IMR-90 (cell line): Measurements from ENCODE around the gene PODXL. TPM values are rescaled to one million over a fixed set of nuclear protein-coding genes. Genes with fewer than 3 reads are reported as not detected.

Source experiments
- ATAC-seq: fragments of 200-7000 bp; cut with Tn5 transposase; 2 replicates; pipeline ENCODE4 v1.9.1; 2020; ENCODE audit warnings: low read depth, mild to moderate bottlenecking, moderate library complexity
- BruUV-seq: library from RNA; stranded (reverse); fragments of 400-500 nt; replicated peaks from 2 replicates; lab custom pipeline; 2021; lab: Mats Ljungman, UMichigan
- CTCF ChIA-PET: fragments of 300-600 bp; formaldehyde crosslinking; extraction: SDS; loops from one replicate; lab custom pipeline; 2021; ENCODE audit warnings: antibody characterized with exemption; lab: Yijun Ruan, JAX
- POLR2A ChIA-PET: fragments of 300-600 bp; sonication (Branson Sonifier 250); formaldehyde crosslinking; loops from one replicate; lab custom pipeline; 2022; ENCODE audit warnings: antibody characterized with exemption; ENCODE audit not compliant: unreplicated experiment; lab: Charles Lee
- DNase-seq: peaks from one replicate; pipeline ENCODE4 v3.0.0; 2013
- H2AFZ ChIP-seq: replicated peaks from 2 replicates; pipeline ENCODE3; 2013; ENCODE audit warnings: low read length, mild to moderate bottlenecking; ENCODE audit not compliant: poor library complexity
- H2AK5ac ChIP-seq: 2 replicates; pipeline ENCODE4 v1.6.1; 2013; ENCODE audit warnings: low read depth, low read length, inconsistent platforms
- H2AK9ac ChIP-seq: replicated peaks from 2 replicates; pipeline ENCODE3; 2013; ENCODE audit warnings: mild to moderate bottlenecking, low read depth, low read length, moderate library complexity; ENCODE audit not compliant: poor library complexity
- H2BK120ac ChIP-seq: 2 replicates; pipeline ENCODE4 v1.6.1; 2013; ENCODE audit warnings: low read depth, low read length, inconsistent platforms
- H2BK15ac ChIP-seq: 3 replicates; pipeline ENCODE4 v1.6.1; 2013; ENCODE audit warnings: low read depth, low read length, inconsistent platforms
- H2BK20ac ChIP-seq: 2 replicates; pipeline ENCODE4 v1.6.1; 2013; ENCODE audit warnings: low read depth, mild to moderate bottlenecking, inconsistent platforms, low read length, moderate library complexity
- H2BK5ac ChIP-seq: 2 replicates; pipeline ENCODE4 v1.6.1; 2013; ENCODE audit warnings: mild to moderate bottlenecking, low read depth, low read length, inconsistent platforms; ENCODE audit not compliant: poor library complexity, severe bottlenecking
- H3K14ac ChIP-seq: replicated peaks from 2 replicates; pipeline ENCODE4 v1.6.1; 2013; ENCODE audit warnings: low read depth, low read length, inconsistent platforms
- H3K18ac ChIP-seq: 2 replicates; pipeline ENCODE4 v1.6.1; 2013; ENCODE audit warnings: low read depth, low read length, control low read depth
- H3K23ac ChIP-seq: 2 replicates; pipeline ENCODE4 v1.6.1; 2013; ENCODE audit warnings: low read depth, low read length, inconsistent platforms
- H3K27ac ChIP-seq: 2 replicates; pipeline ENCODE4 v1.5.1; 2013; ENCODE audit warnings: mild to moderate bottlenecking, control low read depth, low read length; ENCODE audit not compliant: insufficient read depth
- H3K27me3 ChIP-seq: 2 replicates; pipeline ENCODE4 v1.6.1; 2013; ENCODE audit warnings: low read length; ENCODE audit not compliant: control insufficient read depth, insufficient read depth
- H3K36me3 ChIP-seq: 2 replicates; pipeline ENCODE4 v1.6.1; 2013; ENCODE audit warnings: low read length, mixed read lengths; ENCODE audit not compliant: control insufficient read depth, insufficient read depth
- H3K4ac ChIP-seq: 2 replicates; pipeline ENCODE4 v1.6.1; 2013; ENCODE audit warnings: low read depth, low read length, inconsistent platforms
- H3K4me1 ChIP-seq: 2 replicates; pipeline ENCODE4 v1.6.1; 2013; ENCODE audit warnings: low read length, mixed read lengths; ENCODE audit not compliant: control insufficient read depth, insufficient read depth
- H3K4me2 ChIP-seq: 2 replicates; pipeline ENCODE4 v1.6.1; 2013; ENCODE audit warnings: low read depth, mild to moderate bottlenecking, control low read depth, low read length, moderate library complexity
- H3K4me3 ChIP-seq: 2 replicates; pipeline ENCODE4 v1.5.1; 2013; ENCODE audit warnings: low read depth, mild to moderate bottlenecking, control low read depth, low read length, moderate library complexity; ENCODE audit not compliant: insufficient read depth
- H3K56ac ChIP-seq: 2 replicates; pipeline ENCODE4 v1.6.1; 2013; ENCODE audit warnings: low read length, inconsistent platforms; ENCODE audit not compliant: insufficient read depth; ENCODE audit errors: extremely low read depth
- H3K79me1 ChIP-seq, 2 experiments: 2 replicates each; pipeline ENCODE4 v1.6.1; 2013; ENCODE audit warnings: low read length in 2 of 2, inconsistent platforms in 1 of 2, low read depth in 1 of 2
- H3K9ac ChIP-seq: 2 replicates; pipeline ENCODE4 v1.6.1; 2013; ENCODE audit warnings: low read depth, low read length, control low read depth
- H3K9me1 ChIP-seq: 2 replicates; pipeline ENCODE4 v1.6.1; 2013; ENCODE audit warnings: low read length, inconsistent platforms; ENCODE audit not compliant: insufficient read depth
- H3K9me3 ChIP-seq: 2 replicates; pipeline ENCODE4 v1.6.1; 2013; ENCODE audit warnings: low read length; ENCODE audit not compliant: control insufficient read depth, insufficient read depth
- H4K20me1 ChIP-seq: 2 replicates; pipeline ENCODE4 v1.6.1; 2013; ENCODE audit warnings: low read length, inconsistent platforms; ENCODE audit not compliant: insufficient read depth
- H4K5ac ChIP-seq: 2 replicates; pipeline ENCODE4 v1.6.1; 2013; ENCODE audit warnings: mild to moderate bottlenecking, low read depth, low read length, control low read depth
- H4K8ac ChIP-seq, 2 experiments: 2 replicates each; pipeline ENCODE4 v1.6.1; 2013; ENCODE audit warnings: low read depth in 2 of 2, low read length in 2 of 2, control low read depth in 1 of 2, inconsistent platforms in 1 of 2
- H4K91ac ChIP-seq: 2 replicates; pipeline ENCODE4 v1.6.1; 2013; ENCODE audit warnings: low read depth, low read length, inconsistent platforms; ENCODE audit not compliant: insufficient read depth
- BHLHE40 ChIP-seq: fragments of 150-350 bp; IDR thresholded peaks from 2 replicates; pipeline ENCODE4 v1.6.1; 2016; ENCODE audit warnings: mild to moderate bottlenecking, low read depth, low read length
- MAFK ChIP-seq: IDR thresholded peaks from 2 replicates; pipeline ENCODE4 v1.6.1; 2012; ENCODE audit warnings: low read depth, low read length, improper control_type of control experiment
- WGBS, 2 experiments: methylation state at CpG; one replicate each; pipeline versions ENCODE4 v1.1.5 to v1.1.7; 2013; ENCODE audit warnings: missing lambda C conversion rate in 2 of 2; ENCODE audit not compliant: insufficient read length in 1 of 2; ENCODE audit errors: extremely low coverage in 2 of 2; 5-methylcytosine and 5-hydroxymethylcytosine counted together
- dilution Hi-C: fragments of 300-500 bp; cut with HindIII; formaldehyde crosslinking; loops from one replicate; pipeline ENCODE4 v1.14.3; 2018; ENCODE audit warnings: low sequenced_read_pairs; ENCODE audit not compliant: unreplicated experiment
- in situ Hi-C: fragments of 300-500 bp; cut with MboI; formaldehyde crosslinking; loops from 3 replicates; pipeline ENCODE4 v1.14.3; 2019; ENCODE audit warnings: low sequenced_read_pairs, inconsistent platforms, mixed read lengths
- intact Hi-C: fragments of 100-400 bp; cut with micrococcal nuclease; formaldehyde crosslinking; loops from 2 replicates; pipeline ENCODE4 v1.10.0; 2022
- polyA plus RNA-seq, 3 experiments: library from polyadenylated mRNA; depleted of rRNA; stranded (reverse); fragments of >200 nt; gene quantifications; 2 replicates each; pipeline ENCODE4 v1.2.3, GENCODE V29; 2012; ENCODE audit warnings: low replicate concordance in 1 of 3
- total RNA-seq: library from RNA; depleted of rRNA; stranded (reverse); fragments of >200 nt; gene quantifications from 2 replicates; pipeline ENCODE4 v1.2.3, GENCODE V29; 2012

Gene PODXL
- total and polyA plus RNA-seq, 2 of the 4 experiments (the other 2 are of a cell fraction), result 1.3 to 3.8 TPM

DNA sequence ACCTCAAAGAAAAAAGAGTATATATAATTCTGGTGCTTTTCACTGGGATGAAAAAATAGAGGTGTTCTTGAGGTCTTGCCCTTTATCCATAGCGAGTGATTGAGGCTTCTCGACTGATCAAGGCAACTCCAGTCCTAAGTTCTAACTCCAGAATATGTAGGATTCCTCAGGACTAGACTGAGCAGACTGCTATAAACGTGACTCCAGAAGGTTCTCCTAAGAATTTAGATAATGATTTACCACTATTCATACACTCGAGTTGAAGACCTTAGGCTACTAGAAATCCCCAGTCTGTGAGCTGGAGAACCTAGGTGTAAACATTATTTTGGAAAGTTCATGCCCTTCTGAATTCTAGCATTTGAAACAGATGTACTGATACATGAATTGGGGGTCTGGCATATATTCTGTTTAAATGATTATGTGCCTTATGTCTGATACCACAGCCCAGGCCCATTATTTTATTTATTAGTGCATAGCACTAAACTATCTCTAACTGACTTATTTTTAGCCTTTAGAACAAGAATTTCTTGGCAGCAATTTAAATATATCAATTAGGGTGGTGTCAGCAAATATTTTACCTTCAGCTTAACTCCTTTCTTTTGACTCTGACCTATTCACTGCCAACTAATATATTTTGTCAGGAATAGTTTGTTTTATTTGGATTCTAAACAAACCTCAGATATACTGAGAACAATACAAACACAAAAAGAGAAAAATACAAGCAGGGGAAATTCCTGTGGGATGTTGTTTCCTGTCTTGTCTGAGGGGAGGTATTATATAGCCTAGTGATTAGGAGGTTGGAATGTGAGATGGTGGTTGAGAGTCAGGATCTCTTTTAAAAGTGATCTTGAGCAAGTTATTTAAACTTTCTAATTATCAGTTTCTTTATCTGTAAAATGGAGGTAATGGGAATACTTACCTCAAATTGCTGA, 75.8 kb downstream of the PODXL start:
- Histone ChIP-seq H3K9me3 (no peaks in the 10 kb centered on the region), H4K8ac (no peak overlapping the region; a peak in 1 of 4 replicates), H3K14ac (peak overlapping the region; percentile 81), H3K27me3 (no peaks in the 10 kb centered on the region), H3K9me1 (peaks cover 3% of the 10 kb centered on the region), H2BK15ac (no peak overlapping the region), H4K20me1 (no peaks in the 10 kb centered on the region), H2BK120ac (no peak overlapping the region), H2BK5ac (no peak overlapping the region), H2AK5ac (no peak overlapping the region), H2AFZ (no peak overlapping the region), H3K4me3 (no peak overlapping the region), H3K27ac (no peak overlapping the region), H3K79me1 (peaks cover 0 to 10% of the 10 kb centered on the region in 2 experiments; a peak in 2 of 4 replicates), H3K56ac (no peak overlapping the region), H3K18ac (no peak overlapping the region), H3K4ac (no peak overlapping the region), H2AK9ac (no peak overlapping the region), H3K4me1 (no peaks in the 10 kb centered on the region), H3K4me2 (no peak overlapping the region), H4K91ac (no peak overlapping the region), H4K5ac (no peak overlapping the region), H3K23ac (peak overlapping the region; percentile 82; the same call in 1 of the 2 replicates), H3K9ac (no peak overlapping the region), H3K36me3 (peaks cover 6% of the 10 kb centered on the region), H2BK20ac (no peak overlapping the region)
- ATAC-seq, result peak; percentile 48
- ChIA-PET CTCF (no interaction called here), POLR2A (no interaction called here)
- intact Hi-C loops (no loop called here), in situ Hi-C loops (no loop called here), dilution Hi-C loops (no loop called here)
- no TSS peak for BruUV-seq
- DNase-seq, result no peak
- WGBS, 2 experiments, result no CpG with 5 or more reads among the region's 4 CpGs
- TF ChIP-seq MAFK, result peak; percentile 52
- no peak for TF ChIP-seq BHLHE40
